ENCODE measurements around the gene KMT2C.
"Not testable (repeated sequence)": the region's sequence is repeated elsewhere in the genome, so short reads cannot be mapped to it uniquely, and the experiment has no call there.

KMT2C gene

GRCh38 chr7:152441168-152441567 lies 5.4 kb upstream of the KMT2C start:
- DNase-seq: not testable (repeated sequence)

DNA sequence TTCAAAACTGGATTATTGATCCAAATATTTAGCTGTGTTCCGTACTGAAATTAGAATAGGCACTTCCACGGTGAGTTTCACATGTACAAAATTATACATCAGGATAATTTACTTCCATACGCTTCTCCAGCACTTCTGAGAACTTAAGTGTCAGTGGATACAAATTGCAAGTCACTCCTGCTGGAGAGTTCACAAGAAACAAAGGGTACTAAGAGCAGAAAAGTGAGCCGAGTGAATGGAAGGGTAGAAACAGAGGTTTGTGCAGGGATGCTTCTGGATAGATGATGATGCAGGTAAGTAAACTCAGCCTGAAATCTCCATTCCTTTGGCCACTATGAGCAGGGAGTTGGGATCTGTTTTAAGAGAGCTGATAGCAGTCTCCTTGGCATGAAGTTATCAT lies 2.2 kb upstream of the KMT2C start:
- not testable (repeated sequence) for DNase-seq

DNA sequence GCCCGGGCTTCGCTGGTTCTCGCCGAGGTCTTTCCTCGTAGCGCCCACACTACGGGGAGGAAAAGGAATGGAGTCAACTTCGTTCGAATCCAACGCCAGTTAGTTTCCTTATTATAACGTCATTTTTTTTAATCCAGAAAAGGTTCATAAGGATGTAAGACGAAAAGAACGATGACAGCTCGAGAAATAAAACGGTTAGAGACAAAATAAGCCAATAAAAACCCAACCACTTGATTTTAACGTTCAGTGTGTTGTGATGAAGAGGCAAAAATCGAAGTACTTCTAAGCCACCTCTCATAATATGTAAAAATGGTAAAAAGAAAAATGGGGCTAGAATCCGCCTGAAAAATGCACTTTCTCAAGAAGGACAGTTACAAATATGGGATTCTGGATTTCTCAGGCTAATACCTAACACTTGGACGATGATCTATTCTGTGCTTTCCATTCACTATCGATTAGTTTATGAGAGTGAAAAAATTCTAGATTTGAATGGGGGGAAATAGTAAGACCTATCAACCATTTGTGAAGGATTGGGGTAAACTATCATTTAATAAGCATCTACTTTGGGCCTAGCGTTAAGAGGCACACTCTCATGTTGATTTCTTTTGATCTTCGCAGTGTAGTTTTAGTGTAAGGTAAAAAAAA lies 1.2 kb upstream of the KMT2C start:
- not testable (repeated sequence) for DNase-seq

DNA sequence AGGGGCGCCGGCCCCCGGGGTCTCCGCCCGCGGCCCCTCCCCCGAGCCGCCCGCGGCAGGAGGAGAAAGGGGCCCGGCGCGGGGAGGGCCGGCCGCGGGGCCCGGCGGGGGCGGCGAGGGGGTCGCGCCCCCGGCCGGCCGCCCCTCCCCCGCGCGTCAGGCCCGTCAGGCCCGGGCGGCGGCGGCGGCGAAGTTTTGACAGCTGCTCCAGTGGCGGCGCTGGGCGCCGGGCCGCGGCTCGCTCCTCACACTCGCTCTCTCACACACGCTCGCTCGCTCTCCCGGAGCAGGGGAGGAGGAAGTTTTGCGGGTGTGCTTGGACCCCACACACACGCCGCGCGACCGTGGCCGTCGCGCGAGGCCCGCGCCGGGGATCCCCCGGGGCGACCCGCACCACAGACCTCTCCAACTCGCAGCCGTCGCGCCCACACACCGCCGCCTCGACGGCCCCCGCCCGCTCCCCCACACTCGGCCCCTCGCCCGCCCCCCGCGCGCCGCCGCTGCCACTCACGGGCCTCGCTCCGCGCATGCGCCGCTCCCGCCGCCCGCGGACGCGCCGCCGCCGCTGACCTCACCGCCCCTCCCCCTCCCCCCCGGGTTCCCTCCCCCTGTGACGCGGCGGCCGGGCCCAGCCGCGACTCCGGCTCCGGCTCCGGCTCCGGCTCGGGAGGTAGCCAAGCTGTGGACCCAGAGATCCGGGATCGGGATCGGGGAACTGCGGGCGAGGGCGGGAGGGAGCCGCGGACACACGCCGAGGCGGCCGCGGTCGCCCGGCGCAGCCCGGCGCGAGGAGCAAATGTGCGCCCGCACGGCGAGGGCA lies 518 bp upstream of the KMT2C start:
- DNase-seq: peak; percentile 91

DNA sequence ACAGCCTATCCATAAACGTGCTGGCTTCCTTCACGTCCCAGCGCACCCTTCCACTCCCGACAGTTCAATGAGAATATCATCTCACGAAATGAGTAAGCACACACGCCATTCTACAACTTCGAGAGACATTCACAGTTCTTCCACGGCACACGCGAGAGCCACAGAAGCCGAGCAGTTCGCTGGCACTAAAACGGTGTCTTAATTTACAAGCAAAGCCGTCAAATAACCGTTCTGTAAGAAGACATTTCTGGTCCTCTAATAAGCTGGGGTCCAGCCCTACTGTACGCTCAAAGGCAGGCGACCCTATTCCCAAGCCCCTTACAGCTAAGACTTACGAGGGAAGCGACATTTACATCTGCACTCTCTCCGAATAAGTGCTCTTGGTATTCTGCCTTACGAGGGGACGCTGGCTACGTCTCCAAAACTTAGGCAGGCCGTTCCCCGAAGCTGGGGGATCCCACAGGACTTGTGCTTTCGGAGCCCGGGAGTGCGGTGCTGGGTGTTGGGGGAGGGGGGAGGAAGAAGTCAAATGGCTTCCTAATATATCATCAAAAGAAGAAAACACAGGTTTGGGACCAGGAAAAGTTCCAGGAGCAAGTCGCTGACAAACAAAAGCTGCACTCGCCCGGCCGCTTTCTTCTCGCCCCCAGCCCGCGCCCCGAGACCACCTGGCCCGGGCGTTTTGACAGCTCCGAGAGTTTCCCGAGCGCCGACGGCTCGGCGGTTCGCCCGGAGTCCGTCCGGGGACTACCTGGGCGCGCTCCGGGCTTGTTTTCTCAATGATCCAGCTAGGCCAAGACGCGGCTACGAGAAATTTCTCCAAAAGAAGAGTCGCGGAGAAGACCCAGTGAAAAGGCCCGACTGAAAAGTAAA lies 1.1 kb downstream of the KMT2C start:
- DNase-seq: peak; percentile 5

- DNase-seq: not testable (repeated sequence)
These were observed 1.9 kb downstream of the KMT2C start for GRCh38 chr7:152433721-152434490.

- DNase-seq: not testable (repeated sequence)
These were observed 3.1 kb downstream of the KMT2C start for GRCh38 chr7:152432735-152433134.

DNA sequence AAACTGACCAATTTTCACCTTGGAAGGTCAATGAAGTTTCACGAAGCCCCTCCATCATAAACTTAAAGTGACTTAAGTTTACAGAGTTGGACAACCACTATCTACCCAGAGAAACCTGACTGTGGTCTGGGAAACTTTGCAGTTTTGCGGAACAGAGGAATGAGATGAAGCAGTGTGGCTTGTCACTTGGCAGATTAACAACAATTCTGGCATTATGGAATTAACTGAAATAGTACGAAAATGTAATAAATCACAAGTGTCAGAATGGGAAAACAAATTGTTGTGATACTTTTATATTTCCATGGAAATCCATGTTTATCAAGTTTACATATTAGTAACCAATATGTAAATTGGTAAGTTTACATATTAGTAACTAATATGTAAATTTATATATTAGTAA lies 4.9 kb downstream of the KMT2C start:
- no peak for DNase-seq

DNA sequence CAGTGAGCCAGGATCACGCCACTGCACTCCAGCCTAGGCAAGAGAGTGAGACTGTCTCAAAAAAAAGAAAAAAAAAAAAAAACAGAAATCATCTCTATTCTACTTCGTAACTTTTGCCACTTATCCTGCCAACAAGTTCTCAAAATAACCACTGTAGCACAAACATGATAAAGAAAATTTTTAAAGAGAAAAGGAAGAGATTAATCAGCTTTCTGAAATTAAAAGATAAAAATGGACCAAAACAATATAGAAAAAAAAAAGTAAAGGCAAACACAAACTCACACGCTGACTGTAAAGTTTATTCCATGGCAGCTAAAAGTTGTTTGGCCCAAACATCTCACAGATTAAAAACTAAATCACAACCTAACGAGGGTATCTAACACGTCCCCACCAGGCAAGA lies 5.7 kb downstream of the KMT2C start:
- DNase-seq: not testable (repeated sequence)

GRCh38 chr7:152424348-152425108 lies 11.3 kb downstream of the KMT2C start:
- DNase-seq: no peak

GRCh38 chr7:152423991-152424347 lies 11.8 kb downstream of the KMT2C start:
- no peak for DNase-seq

DNA sequence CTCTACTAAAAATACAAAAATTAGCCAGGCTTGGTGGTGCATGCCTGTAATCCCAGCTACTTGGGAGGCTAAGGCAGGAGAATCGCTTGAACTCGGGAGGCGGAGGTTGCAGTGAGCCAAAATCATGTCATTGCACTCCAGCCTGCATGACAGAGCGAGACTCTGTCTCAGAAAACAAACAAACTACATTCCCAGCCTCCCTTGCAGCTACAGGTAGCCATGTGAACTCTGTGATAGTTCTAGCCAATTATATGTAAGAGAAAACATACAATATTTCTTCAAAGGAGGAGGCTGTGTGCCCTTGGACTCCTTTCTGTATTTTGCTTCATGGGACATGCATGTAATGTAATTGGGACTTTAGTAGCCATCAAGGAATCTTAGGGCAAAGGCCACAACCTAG lies 12.6 kb downstream of the KMT2C start:
- DNase-seq: not testable (repeated sequence)

DNA sequence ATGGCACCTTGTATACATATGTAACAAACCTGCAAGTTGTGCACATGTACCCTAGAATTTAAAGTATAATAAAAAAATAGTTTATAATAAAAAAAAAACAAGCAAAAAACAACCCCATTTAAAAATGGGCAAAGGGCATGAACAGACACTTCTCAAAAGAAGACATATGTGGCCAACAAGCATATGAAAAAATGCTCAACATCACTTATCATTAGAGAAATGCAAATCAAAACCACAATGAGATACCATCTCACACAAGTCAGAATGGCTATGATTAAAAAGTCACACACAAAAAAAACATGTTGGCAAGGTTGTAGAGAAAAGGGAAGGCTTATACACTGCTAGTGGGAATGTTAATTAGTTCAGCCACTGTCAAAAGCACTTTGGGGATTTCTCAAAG lies 14.9 kb downstream of the KMT2C start:
- DNase-seq: not testable (repeated sequence)

DNA sequence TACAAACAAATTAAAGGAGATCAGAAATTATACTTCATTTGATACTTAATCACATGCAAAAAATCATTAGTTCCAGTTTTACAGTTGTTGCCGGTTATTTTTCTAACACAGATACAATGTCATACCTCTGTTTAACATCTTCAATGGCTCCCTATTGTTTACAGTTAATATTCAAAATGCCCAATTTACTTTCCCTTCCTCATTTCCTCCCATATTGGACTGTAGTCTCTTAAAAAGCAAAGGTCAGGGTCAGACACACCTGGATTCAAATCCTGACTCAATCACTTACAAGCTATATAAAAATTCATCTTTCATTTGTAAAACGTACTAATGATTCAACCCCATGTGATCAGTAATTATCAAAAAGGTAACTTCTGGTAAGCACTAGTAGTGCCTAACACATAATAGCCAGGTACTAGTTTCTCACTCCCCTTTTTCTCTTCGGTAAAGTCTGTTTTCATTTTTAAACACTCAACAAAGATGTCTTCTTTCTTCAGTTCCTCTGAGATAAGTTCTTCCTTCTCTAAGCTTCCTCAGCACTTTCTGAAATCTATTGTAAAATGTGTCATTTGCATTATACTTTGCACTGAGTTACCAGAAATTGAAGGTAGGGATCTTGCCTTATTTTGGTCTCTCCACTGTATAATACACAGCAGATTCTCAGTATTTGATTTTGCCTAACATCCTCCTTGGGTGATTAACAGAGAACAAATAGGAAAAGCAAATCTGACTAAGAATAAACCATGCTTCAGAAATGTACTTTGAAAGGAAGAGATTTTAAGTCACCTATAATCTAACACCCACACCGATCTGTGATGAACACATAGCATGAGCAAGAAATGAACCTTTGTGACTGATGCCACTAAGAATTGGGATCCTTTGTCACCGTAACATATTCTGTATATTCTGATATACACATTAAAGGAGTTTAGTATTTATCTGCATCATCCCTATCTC lies 16.1 kb downstream of the KMT2C start:
- no peak for DNase-seq

- no peak for DNase-seq
These were observed 21.0 kb downstream of the KMT2C start for GRCh38 chr7:152414779-152415178.

- DNase-seq: no peak
These were observed 24.4 kb downstream of the KMT2C start for GRCh38 chr7:152411389-152411788.

GRCh38 chr7:152406491-152406890 lies 29.3 kb downstream of the KMT2C start:
- no peak for DNase-seq

DNA sequence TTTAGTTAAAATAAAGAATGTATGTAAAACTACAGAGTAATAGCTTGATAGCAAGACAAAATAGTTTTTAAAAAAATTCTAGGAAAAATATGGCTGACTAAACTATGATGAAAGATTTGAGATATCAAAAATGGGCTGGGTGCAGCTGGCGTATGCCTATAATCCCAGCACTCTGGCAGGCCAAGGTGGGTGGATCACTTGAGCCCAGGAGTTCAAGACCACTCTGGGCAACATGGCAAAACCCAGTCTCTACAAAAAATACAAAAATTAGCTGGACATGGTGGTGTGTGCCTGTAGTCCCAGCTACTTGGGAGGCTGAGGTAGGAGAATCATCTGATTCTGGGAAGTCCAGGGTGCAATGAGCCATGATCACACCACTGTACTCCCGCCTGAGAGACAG lies 29.8 kb downstream of the KMT2C start:
- DNase-seq: not testable (repeated sequence)

DNA sequence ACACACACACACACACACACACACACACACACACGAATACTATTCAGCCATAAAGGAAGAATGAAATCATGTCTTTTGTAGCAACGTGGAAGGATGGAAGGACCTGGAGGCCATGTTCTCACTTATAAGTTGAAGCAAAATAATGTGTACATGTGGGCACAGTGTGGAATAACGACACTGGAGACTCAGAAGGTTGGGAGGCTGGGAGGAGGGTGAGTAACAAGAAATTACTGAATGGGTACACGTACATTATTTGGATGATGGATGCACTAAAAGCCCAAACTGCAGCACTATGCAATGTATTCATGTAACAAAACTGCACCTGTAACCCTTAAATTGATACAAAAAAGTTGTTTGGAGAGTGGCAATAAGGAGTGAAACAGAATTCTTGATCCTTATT lies 32.1 kb downstream of the KMT2C start:
- DNase-seq: no peak

- DNase-seq: no peak
These were observed 33.2 kb downstream of the KMT2C start for GRCh38 chr7:152402384-152403250.

Measured in stimulated activated naive CD4-positive, alpha-beta T cell treated with Interleukin-2 at 50 U/mL for 16 hours (primary cell).